K562 (cell line): Measurements from ENCODE around the gene RIC8B. TPM values are rescaled to one million over a fixed set of nuclear protein-coding genes. Genes with fewer than 3 reads are reported as not detected.

Source experiments
- CGGBP1 ChIP-seq: fragments of 250-450 bp; sonication (Bioruptor Pico); IDR thresholded peaks from 2 replicates; pipeline ENCODE4 v1.9.0; 2021; ENCODE audit warnings: mild to moderate bottlenecking
- E2F6 ChIP-seq, 2 experiments: IDR thresholded peaks; 2 replicates each; pipeline ENCODE4 v1.6.1; 2011; ENCODE audit warnings: borderline replicate concordance in 1 of 2, control low read depth in 1 of 2, low read depth in 1 of 2, low read length in 1 of 2, mild to moderate bottlenecking in 1 of 2, mixed read lengths in 1 of 2, moderate library complexity in 1 of 2; ENCODE audit not compliant: insufficient read depth in 1 of 2, insufficient read length in 1 of 2, poor library complexity in 1 of 2, severe bottlenecking in 1 of 2; ENCODE audit errors: extremely low read depth in 1 of 2
- FOXA3 ChIP-seq, 2 experiments: fragments of 450-650 bp in 1 of 2; sonication (generic) in 1 of 2; formaldehyde crosslinking; IDR thresholded peaks in 1 of 2; conservative IDR thresholded peaks in 1 of 2; 2 replicates each; pipeline versions ENCODE4 v1.4.0 to v1.8.0; 2020 to 2022; ENCODE audit warnings: mild to moderate bottlenecking in 2 of 2, missing genetic modification reagents in 1 of 2
- GTF2B ChIP-seq: IDR thresholded peaks from 2 replicates; pipeline ENCODE4 v1.6.1; 2011; ENCODE audit not compliant: insufficient read length; ENCODE audit errors: extremely low read depth
- HDAC2 ChIP-seq: fragments of 450-650 bp; IDR thresholded peaks from 2 replicates; pipeline ENCODE4 v1.6.1; 2016; ENCODE audit warnings: mild to moderate bottlenecking
- HES1 ChIP-seq: fragments of 450-650 bp; IDR thresholded peaks from 2 replicates; pipeline ENCODE4 v1.6.1; 2016; ENCODE audit warnings: low read depth, mild to moderate bottlenecking, moderate library complexity
- MTA2 ChIP-seq: fragments of 450-650 bp; IDR thresholded peaks from 2 replicates; pipeline ENCODE4 v1.6.1; 2016; ENCODE audit warnings: low read depth
- NRF1 ChIP-seq, 2 experiments: fragments of 450-650 bp; IDR thresholded peaks in 1 of 2; conservative IDR thresholded peaks in 1 of 2; 2 replicates each; pipeline ENCODE4 v1.6.1; 2014; ENCODE audit warnings: mild to moderate bottlenecking in 2 of 2
- PTRF ChIP-seq: fragments of 450-650 bp; IDR thresholded peaks from 2 replicates; pipeline ENCODE4 v1.6.1; 2016; ENCODE audit warnings: mild to moderate bottlenecking, missing genetic modification characterization, missing compliant biosample characterization
- RBM25 ChIP-seq: fragments of 200-400 bp; formaldehyde crosslinking; IDR thresholded peaks from 2 replicates; pipeline ENCODE4 v1.6.1; 2018; ENCODE audit warnings: low read length, low read depth, moderate library complexity; ENCODE audit not compliant: severe bottlenecking
- RFX7 ChIP-seq: fragments of 250-450 bp; sonication (Bioruptor Pico); IDR thresholded peaks from 2 replicates; pipeline ENCODE4 v1.5.1; 2021; ENCODE audit warnings: mild to moderate bottlenecking
- SLC30A9 ChIP-seq: fragments of 250-450 bp; sonication (Bioruptor Pico); IDR thresholded peaks from 2 replicates; pipeline ENCODE4 v1.8.0; 2022; ENCODE audit warnings: mild to moderate bottlenecking, moderate library complexity
- SMAD4 ChIP-seq: fragments of 250-450 bp; sonication (Bioruptor Pico); conservative IDR thresholded peaks from 2 replicates; pipeline ENCODE4 v1.8.0; 2021; ENCODE audit warnings: inconsistent platforms, mild to moderate bottlenecking, moderate library complexity
- SUPT5H ChIP-seq: fragments of 450-650 bp; IDR thresholded peaks from 2 replicates; pipeline ENCODE4 v1.6.1; 2016
- TSC22D4 ChIP-seq: fragments of 450-650 bp; IDR thresholded peaks from 2 replicates; pipeline ENCODE4 v1.6.1; 2016; ENCODE audit warnings: missing genetic modification characterization, missing biosample characterization, control low read depth
- USF2 ChIP-seq: sonication (generic); formaldehyde crosslinking; IDR thresholded peaks from 2 replicates; pipeline ENCODE4 v1.5.0; 2020; ENCODE audit warnings: missing genetic modification reagents
- ZBTB7A ChIP-seq: IDR thresholded peaks from 2 replicates; pipeline ENCODE4 v1.6.1; 2011; ENCODE audit warnings: low read depth, mild to moderate bottlenecking, low read length, moderate library complexity, borderline replicate concordance; ENCODE audit not compliant: control insufficient read depth
- ZNF263 ChIP-seq: sonication (generic); formaldehyde crosslinking; IDR thresholded peaks from 2 replicates; pipeline ENCODE4 v1.8.0; 2022; ENCODE audit warnings: mild to moderate bottlenecking, missing genetic modification reagents, borderline replicate concordance
- ZNF311 ChIP-seq: fragments of 250-450 bp; sonication (Bioruptor Pico); IDR thresholded peaks from 2 replicates; pipeline ENCODE4 v1.4.0; 2020; ENCODE audit warnings: mild to moderate bottlenecking, moderate library complexity
- ZNF395 ChIP-seq: fragments of 200-800 bp; sonication (Bioruptor generic); IDR thresholded peaks from 2 replicates; pipeline ENCODE4 v1.6.1; 2017; ENCODE audit warnings: missing genetic modification characterization, missing compliant biosample characterization
- ZNF586 ChIP-seq: fragments of 450-650 bp; formaldehyde crosslinking; conservative IDR thresholded peaks from 2 replicates; pipeline ENCODE4 v1.4.0; 2020; ENCODE audit warnings: mild to moderate bottlenecking, moderate library complexity
- ZNF589 ChIP-seq: fragments of 200-800 bp; sonication (Bioruptor generic); IDR thresholded peaks from 2 replicates; pipeline ENCODE4 v1.6.1; 2016; ENCODE audit warnings: low read depth, missing genetic modification characterization, missing compliant biosample characterization
- ZNF778 ChIP-seq: fragments of 450-650 bp; formaldehyde crosslinking; IDR thresholded peaks from 2 replicates; pipeline ENCODE4 v1.4.0; 2020; ENCODE audit warnings: mild to moderate bottlenecking, moderate library complexity
- ZSCAN32 ChIP-seq: fragments of 450-650 bp; formaldehyde crosslinking; IDR thresholded peaks from 2 replicates; pipeline ENCODE4 v1.4.0; 2020; ENCODE audit warnings: mild to moderate bottlenecking, moderate library complexity
- polyA plus RNA-seq, 8 experiments: library from polyadenylated mRNA; depleted of rRNA in 4 of 8; stranded (reverse) in 5 of 8; unstranded in 3 of 8; fragments of >200 nt; fragmentation: Nextera tagmentation in 2 of 8; fragmentation: Illumina TruSeq in 1 of 8; extraction: Ambion mirVana in 2 of 8; extraction: Trizol in 1 of 8; gene quantifications; 2 replicates each; pipeline versions ENCODE4 v1.2.1 to v1.2.3, GENCODE V29; 2011 to 2014; ENCODE audit warnings: inconsistent platforms in 1 of 8, missing spikeins in 1 of 8
- total RNA-seq, 7 experiments: library from RNA; depleted of rRNA in 6 of 7; stranded (reverse); fragments of >200 nt in 6 of 7; fragmentation: Illumina TruSeq in 2 of 7; extraction: Trizol in 2 of 7; gene quantifications; 2 replicates each; pipeline versions ENCODE4 v1.2.1 to v1.2.3, GENCODE V29; 2011 to 2021; ENCODE audit warnings: low replicate concordance in 1 of 7

The RIC8B gene
- total and polyA plus RNA-seq, 9 of the 15 experiments (the other 6 are each of a cell fraction or from before 2014, with no cell fraction given) = 0.92 to 8.1 (median 4.8) TPM

DNA sequence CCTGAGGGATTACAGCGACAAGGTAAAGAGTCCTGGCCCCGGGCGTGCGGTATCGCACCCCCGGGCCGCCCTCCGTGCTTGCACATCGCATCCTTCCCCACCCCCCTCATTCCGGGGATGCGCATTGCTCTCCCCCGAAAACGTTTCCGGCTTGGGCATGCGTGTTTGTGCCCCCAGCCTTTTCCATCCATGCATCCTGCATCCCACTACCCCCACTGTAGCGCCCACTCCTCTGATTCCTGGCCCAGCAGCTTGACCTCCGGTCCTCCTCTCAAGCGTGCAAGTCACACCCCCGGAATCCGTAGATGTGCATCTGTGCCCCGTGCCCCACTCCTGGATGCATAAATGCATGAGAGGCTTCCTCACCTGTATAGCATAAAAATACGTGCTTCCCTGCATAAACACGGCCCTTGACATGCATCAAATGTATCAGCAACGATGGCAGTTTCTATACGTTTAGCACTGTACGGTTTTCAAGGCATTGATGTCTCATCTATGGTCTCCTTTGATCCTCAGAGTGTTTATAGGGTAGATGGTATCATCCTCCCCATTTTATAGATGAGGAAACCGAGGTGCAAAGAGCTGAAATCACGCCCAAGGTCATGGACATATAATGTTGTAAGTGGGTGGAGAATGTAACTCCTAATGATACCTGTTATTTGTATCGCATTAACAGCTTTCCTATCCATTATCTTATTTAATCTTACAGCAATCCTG is 484 bp downstream of the RIC8B start (continued):
- TF ChIP-seq HES1 (no peak), ZSCAN32 (CRISPR knock-in tag) (no peak), PTRF (tag) (no peak), SMAD4 (no peak), SLC30A9 (CRISPR knock-in tag) (no peak), ZNF395 (peak; percentile 3; the same call in 1 of the 2 replicates), USF2 (CRISPR knock-in tag) (no peak), ZNF778 (CRISPR knock-in tag) (no peak), HDAC2 (0 out of 2 replicates have a peak, but pooled peaks have one; percentile 29), ZBTB7A (no peak), FOXA3 (CRISPR knock-in tag; conservative IDR thresholded peaks at IDR 0.05 in 1 of 2, IDR thresholded peaks at IDR 0.05 in 1 of 2) (no peak), SUPT5H (no peak), ZNF586 (CRISPR knock-in tag) (no peak), RBM25 (peak; percentile 95), ZNF311 (no peak), GTF2B (no peak), CGGBP1 (CRISPR knock-in tag) (no peak), E2F6 (IDR thresholded peaks at IDR 0.05; ENCODE audit: borderline replicate concordance in 1 of 2, extremely low read depth in 1 of 2, insufficient read depth in 1 of 2, insufficient read length in 1 of 2, low read depth in 1 of 2, low read length in 1 of 2, poor library complexity in 1 of 2, severe bottlenecking in 1 of 2) (no peak), MTA2 (no peak), RFX7 (CRISPR knock-in tag) (no peak), TSC22D4 (tag) (no peak), NRF1 (conservative IDR thresholded peaks at IDR 0.05 in 1 of 2, IDR thresholded peaks at IDR 0.05 in 1 of 2) (peak; percentile 61 to 75), ZNF263 (CRISPR knock-in tag) (no peak), ZNF589 (CRISPR knock-in tag) (no peak)
